Tibial nerve (tissue), 3 donors: Measurements from ENCODE around the gene LTB4R.

Experiments
- POLR2A ChIP-seq, 2 donors: fragments of 450-650 bp; IDR thresholded peaks; one replicate each; pipeline ENCODE4 v1.6.1; 2017; ENCODE audit warnings: antibody characterized with exemption in 2 of 2, mild to moderate bottlenecking in 2 of 2, moderate library complexity in 2 of 2
- TF ChIP-seq, protein P1 (sequence below), 5 experiments: fragments of 200-600 bp in 3 of 5; fragments of 450-650 bp in 2 of 5; sonication (generic) in 3 of 5; IDR thresholded peaks; one replicate each; pipeline ENCODE4 v1.5.1; 2016 to 2019; ENCODE audit warnings: antibody characterized with exemption in 5 of 5, mild to moderate bottlenecking in 3 of 5, moderate library complexity in 2 of 5

DNA sequence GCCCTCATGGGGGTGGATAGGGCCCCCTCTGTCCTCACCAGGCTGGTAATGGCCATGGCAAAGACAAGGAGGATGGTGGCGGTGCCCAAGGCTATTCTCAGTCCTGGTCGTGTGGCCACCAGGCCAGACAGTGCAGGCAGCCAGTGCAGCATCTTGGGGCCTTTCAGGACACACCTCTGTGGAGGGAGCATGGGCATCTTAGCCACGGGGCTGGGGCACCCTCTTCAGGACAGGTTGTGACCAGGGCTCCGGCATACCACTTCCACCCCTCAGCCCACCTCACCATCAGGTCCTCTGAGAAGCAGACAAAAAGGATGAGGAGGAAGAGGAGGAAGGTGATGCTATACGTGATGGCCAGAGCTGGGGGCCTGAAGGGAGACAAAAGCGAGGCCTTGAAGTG is 12.7 kb downstream of the LTB4R start:
- TF ChIP-seq, protein P1, sequence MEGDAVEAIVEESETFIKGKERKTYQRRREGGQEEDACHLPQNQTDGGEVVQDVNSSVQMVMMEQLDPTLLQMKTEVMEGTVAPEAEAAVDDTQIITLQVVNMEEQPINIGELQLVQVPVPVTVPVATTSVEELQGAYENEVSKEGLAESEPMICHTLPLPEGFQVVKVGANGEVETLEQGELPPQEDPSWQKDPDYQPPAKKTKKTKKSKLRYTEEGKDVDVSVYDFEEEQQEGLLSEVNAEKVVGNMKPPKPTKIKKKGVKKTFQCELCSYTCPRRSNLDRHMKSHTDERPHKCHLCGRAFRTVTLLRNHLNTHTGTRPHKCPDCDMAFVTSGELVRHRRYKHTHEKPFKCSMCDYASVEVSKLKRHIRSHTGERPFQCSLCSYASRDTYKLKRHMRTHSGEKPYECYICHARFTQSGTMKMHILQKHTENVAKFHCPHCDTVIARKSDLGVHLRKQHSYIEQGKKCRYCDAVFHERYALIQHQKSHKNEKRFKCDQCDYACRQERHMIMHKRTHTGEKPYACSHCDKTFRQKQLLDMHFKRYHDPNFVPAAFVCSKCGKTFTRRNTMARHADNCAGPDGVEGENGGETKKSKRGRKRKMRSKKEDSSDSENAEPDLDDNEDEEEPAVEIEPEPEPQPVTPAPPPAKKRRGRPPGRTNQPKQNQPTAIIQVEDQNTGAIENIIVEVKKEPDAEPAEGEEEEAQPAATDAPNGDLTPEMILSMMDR (IDR thresholded peaks at IDR 0.05): no peak
- TF ChIP-seq POLR2A (IDR thresholded peaks at IDR 0.05): no peak
